Adrenal gland (tissue), 5 donors: ENCODE measurements around the gene PMVK.

Experiments used
- CTCF ChIP-seq, 6 experiments: fragments of 450-650 bp in 4 of 6; fragments of 200-600 bp in 2 of 6; sonication (generic) in 1 of 6; IDR thresholded peaks; 1 replicate in 5 of 6; 2 replicates in 1 of 6; pipeline versions ENCODE4 v1.5.1 to v1.8.0; 2016 to 2021; ENCODE audit warnings: antibody characterized with exemption in 6 of 6, mild to moderate bottlenecking in 2 of 6, moderate library complexity in 1 of 6
- POLR2A ChIP-seq, 2 donors: fragments of 450-650 bp; IDR thresholded peaks; one replicate each; pipeline ENCODE4 v1.6.1; 2017; ENCODE audit warnings: antibody characterized with exemption in 2 of 2, mild to moderate bottlenecking in 2 of 2, moderate library complexity in 1 of 2
- donor health status: DM: no; HTN: no; CAD: no.

DNA sequence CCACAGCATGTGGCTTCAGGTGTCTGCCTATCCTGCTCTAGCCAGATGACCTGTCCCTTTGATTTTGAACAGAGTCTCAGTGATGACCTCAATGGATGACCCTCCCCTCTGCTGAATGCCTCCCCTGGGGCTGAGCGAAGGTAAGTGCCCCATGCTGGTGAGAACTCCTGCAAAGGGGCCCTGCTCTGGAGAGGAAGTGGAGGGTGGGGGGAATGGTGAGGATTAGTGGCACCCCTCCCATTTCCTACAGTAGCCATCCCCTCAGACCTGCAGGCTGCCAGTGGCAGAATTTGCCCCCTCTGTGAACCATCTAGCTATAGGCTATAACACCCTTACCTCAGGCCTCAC, 3.7 kb upstream of the PMVK start:
- TF ChIP-seq CTCF (IDR thresholded peaks at IDR 0.05) (no peak), POLR2A (IDR thresholded peaks at IDR 0.05) (no peak)
